NCI-H345 (cell line): ENCODE data around the gene LMCD1.
A peak's percentile ranks its signal among the peaks of the same experiment; 100 is the strongest.

Experiments used
- DNase-seq: peaks from one replicate; lab custom pipeline; 2025; lab: John Stamatoyannopoulos, UW

Gene LMCD1

DNA sequence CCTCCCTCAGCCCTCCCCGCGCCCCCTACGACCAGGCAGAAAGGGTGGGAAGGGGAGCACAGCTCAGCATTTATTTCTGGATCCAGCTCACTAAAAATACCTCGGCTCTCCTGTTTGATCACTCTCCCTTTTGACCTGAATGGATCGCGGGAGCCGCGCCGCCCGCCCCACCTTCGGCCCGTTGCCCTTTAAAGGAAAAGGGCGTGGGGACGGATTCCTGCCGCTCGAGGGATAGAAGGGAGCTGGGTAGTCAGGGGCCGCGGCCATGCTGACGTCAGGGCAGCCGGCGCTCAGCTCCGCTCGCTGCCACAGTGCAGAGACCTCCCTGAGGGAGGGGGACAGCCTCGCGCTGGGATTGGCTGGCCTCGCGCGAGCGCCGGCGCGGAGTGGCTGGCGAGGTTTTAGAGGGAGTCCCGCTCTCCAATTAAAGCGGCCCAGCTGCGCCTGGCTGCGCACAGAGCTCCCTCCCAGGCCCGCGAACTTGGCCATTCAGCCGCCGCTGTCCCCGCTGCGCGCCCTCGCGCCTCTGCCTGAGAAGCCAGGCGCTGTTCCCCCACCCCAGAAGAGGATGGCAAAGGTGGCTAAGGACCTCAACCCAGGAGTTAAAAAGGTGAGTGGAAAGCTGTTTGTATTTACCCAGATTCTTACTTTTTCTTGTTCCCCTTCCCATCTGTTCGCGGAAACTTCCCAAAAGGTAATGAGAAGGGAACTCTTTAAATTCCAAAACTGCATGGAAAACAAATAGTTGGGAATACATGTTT is at the start of gene LMCD1:
TSS of gene LMCD1 (plus strand) at position 453 of the 761 bp plus-strand sequence. CDS start at position 569, 116 bp downstream.
- peak; percentile 93 for DNase-seq

DNA sequence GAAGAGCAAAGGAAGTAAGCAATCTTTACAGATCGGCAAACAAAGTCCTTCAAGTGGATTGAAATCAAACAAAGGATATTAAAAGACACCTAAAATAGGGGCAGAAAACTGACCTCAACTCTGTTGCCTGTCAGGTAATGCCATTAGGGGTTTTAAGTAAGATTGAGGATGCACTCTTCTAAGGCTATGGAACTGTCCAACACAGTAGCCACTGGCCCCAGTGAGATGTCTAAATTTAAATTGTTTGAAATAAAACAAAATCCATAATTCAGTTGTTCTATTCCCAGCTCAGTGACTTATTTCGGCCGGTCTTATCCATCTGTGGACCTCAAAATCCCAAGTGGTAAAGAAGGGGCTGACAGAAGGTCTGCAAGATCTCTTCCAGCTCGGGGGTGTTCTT is 49.5 kb upstream of the LMCD1 start:
- no peak for DNase-seq

GRCh38 chr3:8453153-8453552 is 48.5 kb upstream of the LMCD1 start:
- DNase-seq = no peak

DNA sequence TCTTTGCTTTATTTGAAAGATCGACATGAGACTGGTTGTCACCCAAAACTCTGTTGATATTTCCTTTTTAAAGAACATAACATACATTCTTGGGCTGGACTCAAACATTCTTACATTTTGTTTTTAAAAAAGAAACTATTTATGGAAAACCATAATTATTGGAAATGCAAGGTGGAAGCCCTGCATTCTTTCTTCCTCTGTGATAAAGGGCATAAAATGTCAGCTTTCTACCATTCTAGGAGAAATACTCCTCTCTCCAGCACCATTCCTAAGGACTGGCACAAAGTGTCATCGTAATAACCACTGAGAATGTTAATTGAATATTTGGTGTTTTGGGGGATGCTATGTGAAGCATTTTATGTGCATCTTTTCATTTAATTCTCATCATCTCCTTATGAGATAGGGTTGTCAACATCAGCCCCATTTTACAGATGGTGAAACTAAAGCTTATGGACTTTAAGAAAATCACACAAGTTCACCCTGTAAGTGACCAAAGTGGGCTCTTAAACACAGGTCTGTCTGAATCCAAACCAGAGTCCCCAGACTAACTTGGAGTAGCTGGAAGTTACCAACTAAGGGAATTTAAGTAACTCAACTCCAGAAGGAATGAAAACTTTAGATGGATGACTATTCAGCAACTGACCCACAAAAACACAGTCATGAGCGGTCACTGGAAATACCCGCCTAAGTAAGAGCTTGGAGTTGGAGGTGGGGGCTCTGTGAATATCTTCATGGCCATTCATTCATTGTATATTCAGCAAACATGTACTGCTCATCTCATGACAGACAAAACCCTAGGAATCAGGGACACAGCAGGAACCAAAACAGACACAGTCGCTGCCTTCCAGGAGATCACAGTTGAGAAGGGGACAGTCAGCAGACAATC is 45.9 kb upstream of the LMCD1 start:
- DNase-seq = no peak

DNA sequence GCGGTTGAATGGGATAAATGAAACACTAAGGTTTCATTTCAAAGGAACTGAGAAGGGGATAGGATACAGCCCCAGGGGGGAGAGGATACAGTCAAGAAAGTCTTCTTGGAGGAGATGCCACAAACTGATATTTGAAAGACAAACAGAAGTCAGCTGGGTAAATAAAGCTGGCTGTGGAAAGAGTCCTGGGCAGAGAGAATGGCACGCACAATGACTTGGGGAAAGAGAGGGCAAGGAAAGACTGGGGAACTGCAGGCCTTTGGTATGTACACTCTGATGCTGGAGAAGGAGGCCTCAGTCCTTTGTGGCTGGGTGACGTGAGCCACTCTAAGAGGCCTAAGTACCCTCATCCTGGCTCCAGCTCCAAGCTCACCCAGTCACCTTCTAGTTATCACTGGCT is 45.2 kb upstream of the LMCD1 start:
- DNase-seq = no peak

DNA sequence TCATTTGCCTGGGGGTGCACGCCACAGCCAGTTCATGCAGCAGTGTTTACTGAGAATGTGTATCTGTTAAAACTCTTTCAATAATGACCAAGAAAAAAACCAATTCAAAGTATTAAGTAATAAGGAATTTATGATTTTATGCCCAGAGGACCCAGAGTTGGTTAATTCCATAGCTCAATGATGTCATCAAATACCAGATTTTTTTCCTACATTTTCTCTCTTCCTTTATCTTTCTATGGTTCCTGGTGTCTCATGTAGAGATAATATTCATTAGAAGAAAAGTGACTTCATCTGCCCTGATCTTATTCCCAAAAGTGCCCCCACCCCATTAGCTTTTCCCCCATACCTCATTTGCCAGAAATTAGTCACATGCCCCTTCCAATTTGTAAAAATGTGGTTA is 44.6 kb upstream of the LMCD1 start:
- no peak for DNase-seq

DNA sequence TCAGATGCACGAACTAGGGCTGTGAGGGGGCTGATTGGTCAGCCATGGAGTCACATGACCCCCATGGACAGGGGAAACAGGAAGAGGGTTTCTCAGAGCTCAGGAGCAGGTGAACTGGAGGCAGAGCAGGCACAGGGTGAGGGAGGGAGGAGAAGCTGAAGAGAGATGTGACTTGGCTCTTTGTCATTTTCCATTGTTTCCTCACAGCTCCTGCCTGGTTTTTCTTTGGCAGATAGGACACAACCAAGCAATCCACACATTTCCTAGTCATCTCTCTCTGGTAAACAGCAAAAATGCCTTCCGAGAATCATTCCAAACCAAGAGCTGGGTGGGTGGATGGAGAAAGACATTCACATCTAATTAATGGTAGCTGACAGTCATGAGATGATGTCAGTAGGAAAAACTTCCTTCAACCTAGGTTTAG is 43.4 kb upstream of the LMCD1 start:
- DNase-seq = no peak

GRCh38 chr3:8458711-8459110 is 42.9 kb upstream of the LMCD1 start:
- no peak for DNase-seq

DNA sequence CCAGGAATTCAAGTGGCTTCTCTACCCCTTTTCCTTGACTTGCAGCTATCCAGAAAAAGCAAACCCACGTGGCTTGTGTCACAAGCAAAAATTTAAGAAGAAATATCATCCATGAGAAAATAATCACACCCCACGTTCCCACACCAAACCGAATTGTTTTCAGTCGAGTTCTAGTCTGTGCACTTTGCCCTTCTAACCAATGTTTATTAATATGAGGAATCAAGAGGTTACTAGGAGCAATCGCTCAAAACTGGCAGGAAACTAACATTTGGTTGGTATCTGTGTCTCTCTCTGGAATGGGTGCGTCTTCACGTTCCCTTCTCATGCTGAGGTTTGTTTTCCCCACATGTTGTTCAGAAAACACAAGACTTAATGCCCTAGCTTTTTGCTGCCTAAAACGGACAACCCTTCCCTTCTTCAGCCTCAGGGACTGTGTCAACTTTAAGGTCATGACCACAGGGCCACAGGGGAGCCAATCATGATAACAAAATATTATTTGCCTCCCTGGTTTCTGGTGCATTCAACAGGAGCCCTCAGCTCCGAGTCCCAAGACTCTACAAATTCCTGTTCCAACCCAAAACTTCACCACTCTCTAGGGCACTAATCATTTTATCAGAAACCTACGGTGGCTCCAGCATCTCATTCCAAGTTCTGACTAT is 41.4 kb upstream of the LMCD1 start:
- DNase-seq = no peak

- no peak for DNase-seq
Observed at GRCh38 chr3:8460815-8461456, 40.7 kb upstream of the LMCD1 start.

DNA sequence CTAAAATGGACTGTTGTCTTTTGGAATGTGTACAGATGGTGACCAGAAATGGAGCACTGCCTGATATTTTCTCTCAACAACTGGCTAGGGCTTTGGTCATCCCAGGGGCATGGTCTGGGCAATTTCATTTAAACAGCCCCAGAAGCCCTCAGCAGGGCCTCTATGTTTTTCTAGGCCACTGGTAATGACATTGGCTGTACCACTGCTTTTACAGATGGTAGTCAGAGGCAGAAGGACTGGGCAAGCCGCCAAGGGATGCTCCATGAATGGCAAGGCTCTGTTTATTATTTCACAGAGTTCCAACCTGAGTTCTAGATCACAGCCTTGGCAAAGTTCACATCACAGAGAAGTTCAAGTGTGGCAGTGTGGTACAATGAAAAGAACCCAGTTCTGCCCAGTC is 37.0 kb upstream of the LMCD1 start:
- DNase-seq = peak; percentile 69

DNA sequence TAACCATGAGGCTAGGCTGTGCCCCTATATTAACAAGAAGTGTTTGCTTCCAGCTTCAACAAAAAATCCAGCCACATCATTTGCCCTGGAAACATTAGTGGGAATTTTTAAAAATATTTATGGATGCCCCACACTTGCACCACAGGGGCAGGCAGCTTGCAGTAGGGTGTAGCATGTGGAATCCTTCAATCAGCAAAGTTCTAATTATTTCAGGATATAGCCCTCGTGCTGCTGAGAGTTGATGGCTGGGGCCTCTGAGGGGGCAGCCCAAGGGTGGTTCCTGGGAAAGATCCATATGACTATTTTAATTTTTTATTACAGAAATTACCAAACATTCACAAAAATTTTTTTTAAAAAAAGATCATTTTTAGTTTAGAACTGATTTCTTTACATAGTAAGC is 35.1 kb upstream of the LMCD1 start:
- no peak for DNase-seq

DNA sequence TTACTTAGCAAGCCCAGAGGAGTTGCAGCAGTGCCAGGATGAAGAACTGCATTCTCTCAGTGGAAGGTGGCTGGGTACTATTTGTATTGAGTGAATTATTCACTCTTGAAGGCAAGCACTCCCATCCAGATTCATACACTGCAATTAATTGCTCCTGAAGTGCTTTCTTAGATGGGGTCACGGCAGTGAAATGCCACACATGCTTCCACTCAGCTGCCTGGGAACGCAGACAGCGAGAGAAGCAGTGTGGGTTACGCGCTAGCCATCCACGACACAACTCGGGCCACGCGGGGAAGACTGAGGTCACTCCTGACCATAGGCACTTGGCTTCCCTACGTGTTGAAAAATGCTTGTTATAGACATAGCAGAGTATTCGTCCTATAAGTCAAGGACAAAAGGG is 30.8 kb upstream of the LMCD1 start:
- DNase-seq = no peak

DNA sequence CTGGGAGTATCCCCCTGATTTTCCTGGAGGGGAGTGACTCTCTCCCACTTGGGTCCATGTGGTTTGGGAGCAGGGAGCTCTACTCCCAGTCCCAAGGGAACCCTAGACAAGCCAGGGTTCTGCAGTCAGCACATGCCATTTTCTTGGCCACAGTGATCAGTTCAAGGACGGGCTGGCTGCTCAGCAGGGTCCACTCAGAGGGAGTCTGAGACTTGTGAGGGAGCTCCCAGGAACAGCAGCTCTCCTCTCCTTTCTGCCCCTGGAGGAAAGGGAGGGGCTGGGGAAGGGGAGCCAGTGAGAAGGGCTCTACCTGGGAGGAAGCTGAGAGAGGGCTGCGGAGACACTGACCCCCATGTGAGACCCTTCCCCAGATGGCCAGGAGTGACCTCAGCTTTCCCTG is 29.1 kb upstream of the LMCD1 start:
- no peak for DNase-seq

DNA sequence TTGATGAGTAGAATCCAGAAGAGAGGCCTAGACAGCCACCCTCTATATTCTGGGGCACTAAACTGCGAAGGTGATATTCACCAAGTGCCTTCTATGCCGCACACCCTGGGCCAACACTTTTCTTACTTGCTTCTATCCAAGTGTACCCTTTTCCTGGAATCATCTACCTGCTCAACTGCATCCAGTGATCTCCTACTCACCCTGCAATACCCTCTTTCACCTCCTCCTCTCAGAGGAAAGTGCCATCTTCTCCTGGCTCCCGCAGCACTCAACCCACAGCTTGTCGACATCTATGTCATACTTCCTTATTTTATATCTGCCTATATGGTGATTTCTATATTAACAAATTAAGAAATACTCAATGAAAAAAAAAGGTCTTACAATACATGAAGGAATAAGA is 28.6 kb upstream of the LMCD1 start:
- DNase-seq = no peak

GRCh38 chr3:8473990-8474389 is 27.6 kb upstream of the LMCD1 start:
- DNase-seq = no peak

GRCh38 chr3:8474991-8475390 is 26.6 kb upstream of the LMCD1 start:
- no peak for DNase-seq

DNA sequence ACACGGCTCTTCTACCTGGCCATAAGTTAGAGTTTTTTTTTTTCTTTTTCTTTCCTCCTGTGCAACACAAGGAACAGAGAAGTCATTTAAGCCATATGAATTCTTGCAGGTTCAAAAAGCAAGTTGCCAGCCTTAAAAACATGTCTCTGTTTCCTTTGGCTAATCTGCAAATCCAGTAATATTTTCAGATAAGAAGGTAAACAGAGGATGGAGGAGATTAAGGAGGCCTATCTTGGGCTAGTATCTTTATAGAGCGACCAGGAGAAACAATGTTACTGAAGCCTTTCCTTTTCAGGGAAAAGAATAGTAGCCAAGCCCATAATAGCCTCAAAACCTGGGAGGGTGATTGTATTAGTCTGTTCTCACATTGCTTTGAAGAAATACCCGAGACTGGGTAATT is 20.9 kb upstream of the LMCD1 start:
- DNase-seq = no peak

GRCh38 chr3:8481380-8481779 is 20.2 kb upstream of the LMCD1 start:
- no peak for DNase-seq

GRCh38 chr3:8482263-8482662 is 19.4 kb upstream of the LMCD1 start:
- no peak for DNase-seq

DNA sequence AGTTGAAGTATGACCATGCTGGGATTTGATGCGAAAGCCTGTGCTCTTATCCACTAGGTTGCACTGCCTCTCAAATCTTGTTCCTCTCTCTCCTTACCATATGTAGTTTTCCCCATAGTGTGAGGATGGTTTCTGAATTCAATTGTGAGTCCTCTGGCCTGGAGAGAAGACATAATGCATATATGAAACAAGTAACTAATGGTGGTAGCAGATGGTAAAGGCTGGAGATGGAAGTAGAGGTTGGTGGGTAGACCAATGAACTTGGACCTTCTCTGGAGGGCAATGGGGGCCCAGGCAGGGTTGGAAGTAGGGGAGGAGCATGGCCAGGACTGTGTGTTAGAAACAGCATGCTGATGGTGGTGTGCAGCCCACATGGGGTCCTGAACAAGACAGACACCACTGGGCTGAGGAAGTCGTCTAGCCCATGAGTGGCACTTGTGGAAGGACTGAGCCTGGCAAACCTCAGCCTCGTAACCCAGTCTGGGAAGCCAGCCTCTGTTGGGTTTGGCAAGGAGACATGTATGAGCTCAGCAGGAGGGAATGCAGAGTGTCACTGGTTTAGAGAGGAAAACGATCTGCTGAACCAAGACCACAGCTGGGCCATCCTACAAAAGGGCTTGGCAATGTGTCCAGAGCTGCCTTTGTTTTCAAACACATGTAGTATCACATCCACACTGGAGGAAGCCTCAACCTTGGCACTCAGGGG is 18.5 kb upstream of the LMCD1 start:
- DNase-seq = peak; percentile 42
